Measurements from ENCODE around the gene STX1B. TPM values are rescaled to one million over a fixed set of nuclear protein-coding genes. Genes with fewer than 3 reads are reported as not detected.

The STX1B gene
- total RNA-seq, 1 donor from 2014 or later: under 0.01 TPM

GRCh38 chr16:30996985-30997724 lies 13.3 kb downstream of the STX1B start:
- Histone ChIP-seq H3K4me3 (ENCODE audit: low read depth, low read length) (peak overlapping the region; percentile 49), H3K36me3 (ENCODE audit: control insufficient read depth, insufficient read depth, low read length) (no peaks in the 10 kb centered on the region), H3K27me3 (ENCODE audit: control insufficient read depth, insufficient read depth, low read length) (no peaks in the 10 kb centered on the region)
- DNase-seq (ENCODE audit: low read depth) (peak; percentile 55), FAIRE-seq (no peak)
- no peak for TF ChIP-seq CTCF (IDR thresholded peaks at IDR 0.05; ENCODE audit: insufficient read depth, low read length, severe bottlenecking)

GRCh38 chr16:30996324-30996984 lies 14.0 kb downstream of the STX1B start:
- H3K36me3 ChIP-seq (ENCODE audit: control insufficient read depth, insufficient read depth, low read length): no peaks in the 10 kb centered on the region
- DNase-seq (ENCODE audit: low read depth): peak; percentile 13
- no peaks in the 10 kb centered on the region for H3K27me3 ChIP-seq (ENCODE audit: control insufficient read depth, insufficient read depth, low read length)
- no peak for TF ChIP-seq CTCF (IDR thresholded peaks at IDR 0.05; ENCODE audit: insufficient read depth, low read length, severe bottlenecking)
- no peak for FAIRE-seq
- H3K4me3 ChIP-seq (ENCODE audit: low read depth, low read length): peak overlapping the region; percentile 49

- DNase-seq (ENCODE audit: low read depth): no peak
- Histone ChIP-seq H3K4me3 (ENCODE audit: low read depth, low read length) (no peak overlapping the region), H3K36me3 (ENCODE audit: control insufficient read depth, insufficient read depth, low read length) (no peaks in the 10 kb centered on the region), H3K27me3 (ENCODE audit: control insufficient read depth, insufficient read depth, low read length) (no peaks in the 10 kb centered on the region)
- FAIRE-seq: no peak
- no peak for TF ChIP-seq CTCF (IDR thresholded peaks at IDR 0.05; ENCODE audit: insufficient read depth, low read length, severe bottlenecking)
Measured at GRCh38 chr16:30995927-30996323, 14.5 kb downstream of the STX1B start.

GRCh38 chr16:30992931-30993816 lies 17.3 kb downstream of the STX1B start:
- FAIRE-seq (no peak), DNase-seq (ENCODE audit: low read depth) (no peak)
- Histone ChIP-seq H3K27me3 (ENCODE audit: control insufficient read depth, insufficient read depth, low read length) (no peaks in the 10 kb centered on the region), H3K4me3 (ENCODE audit: low read depth, low read length) (no peak overlapping the region), H3K36me3 (ENCODE audit: control insufficient read depth, insufficient read depth, low read length) (no peaks in the 10 kb centered on the region)
- TF ChIP-seq CTCF (IDR thresholded peaks at IDR 0.05; ENCODE audit: insufficient read depth, low read length, severe bottlenecking): no peak

- FAIRE-seq: no peak
- H3K4me3 ChIP-seq (ENCODE audit: low read depth, low read length): no peak overlapping the region
Measured at GRCh38 chr16:30992276-30992780, 18.1 kb downstream of the STX1B start.

More at GRCh38 chr16:30992276-30992780, 18.1 kb downstream of the STX1B start:
- Histone ChIP-seq H3K36me3 (ENCODE audit: control insufficient read depth, insufficient read depth, low read length) (no peaks in the 10 kb centered on the region), H3K27me3 (ENCODE audit: control insufficient read depth, insufficient read depth, low read length) (no peaks in the 10 kb centered on the region)
- TF ChIP-seq CTCF (IDR thresholded peaks at IDR 0.05; ENCODE audit: insufficient read depth, low read length, severe bottlenecking): no peak
- no peak for DNase-seq (ENCODE audit: low read depth)

Measured in bronchial epithelial cell (primary cell).